C4-2B (cell line): ENCODE results near the gene RGCC.

Experiments
- CTCF ChIP-seq: fragments of 450-650 bp; conservative IDR thresholded peaks from 2 replicates; pipeline ENCODE4 v1.5.1; 2017; ENCODE audit warnings: mild to moderate bottlenecking
- ZFX ChIP-seq: fragments of 450-650 bp; IDR thresholded peaks from 2 replicates; pipeline ENCODE4 v1.6.1; 2017

GRCh38 chr13:41511827-41512226 lies 54.5 kb downstream of the RGCC start:
- no peak for TF ChIP-seq CTCF
- TF ChIP-seq ZFX: no peak
